H1 (cell line): ENCODE data around the gene EMD. TPM values are rescaled to one million over a fixed set of nuclear protein-coding genes. Genes with fewer than 3 reads are reported as not detected.

Source experiments
- CHD1 ChIP-seq: IDR thresholded peaks from 2 replicates; pipeline ENCODE4 v1.6.1; 2012; ENCODE audit warnings: low read depth, low read length, improper control_type of control experiment
- GTF2F1 ChIP-seq: IDR thresholded peaks from 2 replicates; pipeline ENCODE4 v1.6.1; 2012; ENCODE audit warnings: low read depth, low read length, improper control_type of control experiment, borderline replicate concordance
- HDAC6 ChIP-seq: IDR thresholded peaks from one replicate; pipeline ENCODE4 v1.7.1; 2012; ENCODE audit warnings: low read depth, mild to moderate bottlenecking, inconsistent platforms, low read length, moderate library complexity
- POLR2AphosphoS5 ChIP-seq: IDR thresholded peaks from 2 replicates; pipeline ENCODE4 v1.6.1; 2011; ENCODE audit warnings: low read depth, low read length
- RFX5 ChIP-seq: IDR thresholded peaks from 2 replicates; pipeline ENCODE4 v1.6.1; 2011; ENCODE audit warnings: low read depth, low read length, improper control_type of control experiment, borderline replicate concordance
- TAF7 ChIP-seq: optimal IDR thresholded peaks from 2 replicates; pipeline ENCODE3; 2011; ENCODE audit warnings: low read depth, mild to moderate bottlenecking, inconsistent platforms, low read length, moderate library complexity, borderline replicate concordance
- TCF12 ChIP-seq: IDR thresholded peaks from 2 replicates; pipeline ENCODE4 v1.6.1; 2011; ENCODE audit warnings: low read depth, mild to moderate bottlenecking, low read length
- polyA plus RNA-seq, 7 experiments: library from polyadenylated mRNA; depleted of rRNA in 3 of 7; stranded (reverse) in 5 of 7; unstranded in 2 of 7; fragments of >200 nt in 5 of 7; fragments of 200-250 nt in 2 of 7; gene quantifications; 1 replicate in 5 of 7; 2 replicates in 1 of 7; 4 replicates in 1 of 7; pipeline versions ENCODE4 v1.2.1 to v1.2.3, GENCODE V29; 2011 to 2013; ENCODE audit warnings: missing spikeins in 2 of 7, mixed read lengths in 2 of 7
- total RNA-seq: library from RNA; stranded (reverse); fragmentation: NEBNext Ultra II Directional; extraction: Animal tissue kit (Norgen Biotek cat#: 25700); gene quantifications from 2 replicates; pipeline ENCODE4 v1.2.1, GENCODE V29; 2021

EMD gene
- total and polyA plus RNA-seq, 2 of the 8 experiments (the other 6 are each of a cell fraction or from before 2014, with no cell fraction given) = 45.5 to 109 TPM

DNA sequence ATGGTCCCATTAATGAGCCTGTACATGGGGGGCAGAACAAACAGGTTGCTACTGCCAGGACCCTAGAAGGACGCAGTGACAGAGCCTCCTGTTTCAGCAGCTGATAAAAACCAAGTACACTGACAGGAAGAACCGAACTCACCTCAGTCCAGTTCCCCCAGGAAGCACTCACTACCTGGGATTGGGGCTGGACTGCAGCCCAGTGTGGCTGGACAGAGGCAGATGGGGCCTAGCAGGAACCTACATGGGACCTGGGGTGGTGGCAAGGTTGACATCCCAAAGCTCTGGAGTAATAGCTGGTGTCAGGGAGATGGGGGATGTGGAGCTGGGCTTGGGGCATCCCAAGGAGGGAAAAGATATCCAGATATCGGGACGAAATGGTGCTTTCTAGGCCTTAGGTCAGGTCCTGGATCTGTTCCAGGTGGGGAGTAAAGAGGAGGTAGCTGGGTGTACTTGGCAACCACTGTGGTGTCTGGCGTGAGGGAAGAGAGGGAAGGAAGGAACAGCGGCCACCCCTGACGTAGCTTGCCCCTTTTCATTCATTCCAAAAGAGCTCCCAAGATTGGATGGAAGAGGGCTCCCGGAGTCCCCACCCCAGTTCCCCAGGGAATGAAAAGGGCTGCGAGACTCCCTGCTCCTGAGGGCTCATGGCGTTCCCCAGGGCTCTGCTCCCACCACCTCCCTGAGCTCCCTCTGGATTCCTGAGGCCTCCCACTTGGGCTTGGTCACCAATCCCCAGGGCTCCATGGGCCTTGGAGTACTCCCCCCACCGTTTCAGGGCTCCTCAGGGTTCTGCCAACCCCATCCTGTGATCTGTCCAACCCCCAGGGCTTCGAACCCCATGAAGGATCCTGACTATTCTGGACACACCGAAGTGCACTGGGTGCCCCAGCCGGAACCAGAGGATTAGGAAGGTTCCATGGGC is 4.5 kb downstream of the EMD start (continued):
- TF ChIP-seq HDAC6 (no peak), CHD1 (no peak), RFX5 (no peak), GTF2F1 (no peak), TAF7 (no peak), TCF12 (no peak), POLR2AphosphoS5 (peak; percentile 52; the same call in 1 of the 2 replicates)
